ENCODE data around the gene PC. TPM values are rescaled to one million over a fixed set of nuclear protein-coding genes. Genes with fewer than 3 reads are reported as not detected.

The PC gene
- total and polyA plus RNA-seq, 9 of the 15 experiments (the other 6 are each of a cell fraction or from before 2014, with no cell fraction given): 0.94 to 38.0 (median 8.7) TPM

DNA sequence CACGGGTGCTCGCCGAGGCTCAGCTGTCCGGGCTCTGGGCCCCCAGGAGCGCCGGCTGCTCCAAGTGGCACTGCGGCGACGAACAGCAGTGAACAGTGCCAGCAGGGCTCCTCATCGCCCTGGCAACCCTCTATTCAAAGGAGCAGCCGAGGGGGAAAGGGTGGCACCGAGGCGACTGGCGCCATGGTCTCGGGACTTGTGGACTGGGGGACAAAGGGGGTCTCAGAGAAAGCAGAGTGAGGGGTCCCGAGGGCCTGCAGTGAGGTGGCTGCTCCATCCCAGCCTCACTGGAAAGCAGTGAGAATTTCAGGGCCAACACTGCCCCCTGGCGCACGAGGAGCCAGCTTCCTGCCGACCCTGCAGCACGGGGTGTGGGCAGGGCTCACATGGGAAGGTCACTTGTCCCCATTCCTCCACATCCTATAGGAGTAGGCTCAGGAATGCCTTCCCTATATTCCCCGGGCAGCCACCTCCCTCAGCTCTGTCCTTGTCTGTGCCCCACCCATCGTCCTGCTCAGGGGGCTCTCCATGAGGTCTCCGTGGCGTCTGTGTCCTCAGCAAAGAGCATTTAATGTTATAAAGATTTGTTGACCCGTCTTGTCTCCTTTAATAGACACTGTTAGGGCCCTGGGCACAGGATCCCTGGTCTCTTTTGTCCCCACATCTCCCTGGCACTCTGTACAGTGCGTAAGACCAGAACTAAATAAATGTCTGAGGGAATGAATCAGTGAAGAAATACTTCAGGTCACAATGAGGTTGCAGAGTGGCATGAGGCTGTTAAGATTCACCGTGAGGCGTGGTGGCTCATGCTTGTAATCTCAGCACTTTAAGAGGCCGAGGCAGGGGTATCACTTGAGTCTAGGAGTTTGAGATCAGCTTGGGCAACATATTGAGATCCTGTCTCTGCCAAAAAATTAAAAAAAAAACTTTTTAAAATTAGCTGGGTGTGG lies 74.9 kb downstream of the PC start (continued):
- TF ChIP-seq, protein P1, sequence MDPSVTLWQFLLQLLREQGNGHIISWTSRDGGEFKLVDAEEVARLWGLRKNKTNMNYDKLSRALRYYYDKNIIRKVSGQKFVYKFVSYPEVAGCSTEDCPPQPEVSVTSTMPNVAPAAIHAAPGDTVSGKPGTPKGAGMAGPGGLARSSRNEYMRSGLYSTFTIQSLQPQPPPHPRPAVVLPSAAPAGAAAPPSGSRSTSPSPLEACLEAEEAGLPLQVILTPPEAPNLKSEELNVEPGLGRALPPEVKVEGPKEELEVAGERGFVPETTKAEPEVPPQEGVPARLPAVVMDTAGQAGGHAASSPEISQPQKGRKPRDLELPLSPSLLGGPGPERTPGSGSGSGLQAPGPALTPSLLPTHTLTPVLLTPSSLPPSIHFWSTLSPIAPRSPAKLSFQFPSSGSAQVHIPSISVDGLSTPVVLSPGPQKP (CRISPR knock-in tag; IDR thresholded peaks at IDR 0.05): no peak
- TF ChIP-seq TARDBP (IDR thresholded peaks at IDR 0.05): no peak
- no peak for TF ChIP-seq FOXM1 (IDR thresholded peaks at IDR 0.05; ENCODE audit: low read depth)
- TF ChIP-seq FOXM1 (CRISPR knock-in tag; IDR thresholded peaks at IDR 0.05; ENCODE audit: low read depth): 0 out of 2 replicates have a peak, but pooled peaks have one; percentile 20
- TF ChIP-seq, protein P2, sequence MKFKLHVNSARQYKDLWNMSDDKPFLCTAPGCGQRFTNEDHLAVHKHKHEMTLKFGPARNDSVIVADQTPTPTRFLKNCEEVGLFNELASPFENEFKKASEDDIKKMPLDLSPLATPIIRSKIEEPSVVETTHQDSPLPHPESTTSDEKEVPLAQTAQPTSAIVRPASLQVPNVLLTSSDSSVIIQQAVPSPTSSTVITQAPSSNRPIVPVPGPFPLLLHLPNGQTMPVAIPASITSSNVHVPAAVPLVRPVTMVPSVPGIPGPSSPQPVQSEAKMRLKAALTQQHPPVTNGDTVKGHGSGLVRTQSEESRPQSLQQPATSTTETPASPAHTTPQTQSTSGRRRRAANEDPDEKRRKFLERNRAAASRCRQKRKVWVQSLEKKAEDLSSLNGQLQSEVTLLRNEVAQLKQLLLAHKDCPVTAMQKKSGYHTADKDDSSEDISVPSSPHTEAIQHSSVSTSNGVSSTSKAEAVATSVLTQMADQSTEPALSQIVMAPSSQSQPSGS (CRISPR knock-in tag; IDR thresholded peaks at IDR 0.05): no peak
- no peak; the same call in 1 of the 2 replicates for TF ChIP-seq CTBP1 (IDR thresholded peaks at IDR 0.05; ENCODE audit: borderline replicate concordance)
- TF ChIP-seq FOXJ3 (CRISPR knock-in tag; IDR thresholded peaks at IDR 0.05): no peak
- TF ChIP-seq E2F3 (CRISPR knock-in tag; IDR thresholded peaks at IDR 0.05): no peak
- no peak for TF ChIP-seq PCBP1 (IDR thresholded peaks at IDR 0.05; ENCODE audit: low read depth, low read length, poor library complexity, severe bottlenecking)
- TF ChIP-seq SMC3 (conservative IDR thresholded peaks at IDR 0.05; ENCODE audit: insufficient read depth, low read depth, low read length): peak; percentile 62
- no peak for TF ChIP-seq NFIC (IDR thresholded peaks at IDR 0.05)
- no peak for TF ChIP-seq FOXK1 (CRISPR knock-in tag; IDR thresholded peaks at IDR 0.05; ENCODE audit: borderline replicate concordance)
- TF ChIP-seq MEF2A (IDR thresholded peaks at IDR 0.05; ENCODE audit: control insufficient read depth, low read depth, low read length): no peak
- no peak for TF ChIP-seq GATAD2B (IDR thresholded peaks at IDR 0.05; ENCODE audit: borderline replicate concordance)
- no peak for TF ChIP-seq SREBF2 (CRISPR knock-in tag; IDR thresholded peaks at IDR 0.05)
- TF ChIP-seq, protein P3, sequence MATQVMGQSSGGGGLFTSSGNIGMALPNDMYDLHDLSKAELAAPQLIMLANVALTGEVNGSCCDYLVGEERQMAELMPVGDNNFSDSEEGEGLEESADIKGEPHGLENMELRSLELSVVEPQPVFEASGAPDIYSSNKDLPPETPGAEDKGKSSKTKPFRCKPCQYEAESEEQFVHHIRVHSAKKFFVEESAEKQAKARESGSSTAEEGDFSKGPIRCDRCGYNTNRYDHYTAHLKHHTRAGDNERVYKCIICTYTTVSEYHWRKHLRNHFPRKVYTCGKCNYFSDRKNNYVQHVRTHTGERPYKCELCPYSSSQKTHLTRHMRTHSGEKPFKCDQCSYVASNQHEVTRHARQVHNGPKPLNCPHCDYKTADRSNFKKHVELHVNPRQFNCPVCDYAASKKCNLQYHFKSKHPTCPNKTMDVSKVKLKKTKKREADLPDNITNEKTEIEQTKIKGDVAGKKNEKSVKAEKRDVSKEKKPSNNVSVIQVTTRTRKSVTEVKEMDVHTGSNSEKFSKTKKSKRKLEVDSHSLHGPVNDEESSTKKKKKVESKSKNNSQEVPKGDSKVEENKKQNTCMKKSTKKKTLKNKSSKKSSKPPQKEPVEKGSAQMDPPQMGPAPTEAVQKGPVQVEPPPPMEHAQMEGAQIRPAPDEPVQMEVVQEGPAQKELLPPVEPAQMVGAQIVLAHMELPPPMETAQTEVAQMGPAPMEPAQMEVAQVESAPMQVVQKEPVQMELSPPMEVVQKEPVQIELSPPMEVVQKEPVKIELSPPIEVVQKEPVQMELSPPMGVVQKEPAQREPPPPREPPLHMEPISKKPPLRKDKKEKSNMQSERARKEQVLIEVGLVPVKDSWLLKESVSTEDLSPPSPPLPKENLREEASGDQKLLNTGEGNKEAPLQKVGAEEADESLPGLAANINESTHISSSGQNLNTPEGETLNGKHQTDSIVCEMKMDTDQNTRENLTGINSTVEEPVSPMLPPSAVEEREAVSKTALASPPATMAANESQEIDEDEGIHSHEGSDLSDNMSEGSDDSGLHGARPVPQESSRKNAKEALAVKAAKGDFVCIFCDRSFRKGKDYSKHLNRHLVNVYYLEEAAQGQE (IDR thresholded peaks at IDR 0.05; ENCODE audit: borderline replicate concordance): peak; percentile 60
- TF ChIP-seq, protein P3 (CRISPR knock-in tag; IDR thresholded peaks at IDR 0.05; ENCODE audit: low read depth): no peak
